Femur (tissue), 1 donor: Measurements from ENCODE around the gene EIF4H.
"Not testable (repeated sequence)": the region's sequence is repeated elsewhere in the genome, so short reads cannot be mapped to it uniquely, and the experiment has no call there.

ENCODE experiments used
- DNase-seq: peaks from one replicate; pipeline ENCODE4 v3.0.0-alpha.2; 2017

Gene EIF4H

DNA sequence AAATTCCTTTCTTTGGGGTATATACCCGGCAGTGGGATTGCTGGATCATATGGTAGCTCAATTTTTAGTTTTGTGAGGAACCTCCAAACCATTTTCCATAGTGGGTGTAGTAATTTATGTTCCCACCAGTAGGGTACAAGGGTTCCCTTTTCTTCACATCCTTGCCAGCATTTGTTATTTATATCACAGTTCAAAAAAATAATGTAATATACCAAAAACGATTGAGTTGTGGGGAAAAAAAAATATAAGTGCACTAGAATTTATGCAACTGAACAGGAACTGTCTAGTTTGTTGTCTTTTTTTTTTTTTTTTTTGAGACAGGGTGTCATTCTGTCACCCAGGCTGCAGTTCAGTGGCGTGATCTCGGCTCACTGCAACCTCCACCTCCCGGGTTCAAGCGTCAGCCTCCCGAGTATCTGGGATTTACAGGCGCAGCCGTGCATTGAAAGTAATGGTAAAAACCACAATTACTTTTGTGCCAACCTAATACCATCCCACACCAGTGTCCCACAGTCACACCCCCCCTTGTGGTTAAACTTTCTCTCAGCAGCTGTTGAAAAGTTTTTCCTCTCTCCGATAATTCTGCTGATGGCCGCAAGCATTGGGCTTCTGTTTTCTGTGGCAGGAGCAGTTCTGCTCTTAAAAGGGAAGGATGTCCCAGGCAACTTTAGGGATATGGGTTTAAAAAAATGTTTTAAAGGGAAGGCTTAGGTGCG lies 28.8 kb downstream of the EIF4H start:
- no peak for DNase-seq

DNA sequence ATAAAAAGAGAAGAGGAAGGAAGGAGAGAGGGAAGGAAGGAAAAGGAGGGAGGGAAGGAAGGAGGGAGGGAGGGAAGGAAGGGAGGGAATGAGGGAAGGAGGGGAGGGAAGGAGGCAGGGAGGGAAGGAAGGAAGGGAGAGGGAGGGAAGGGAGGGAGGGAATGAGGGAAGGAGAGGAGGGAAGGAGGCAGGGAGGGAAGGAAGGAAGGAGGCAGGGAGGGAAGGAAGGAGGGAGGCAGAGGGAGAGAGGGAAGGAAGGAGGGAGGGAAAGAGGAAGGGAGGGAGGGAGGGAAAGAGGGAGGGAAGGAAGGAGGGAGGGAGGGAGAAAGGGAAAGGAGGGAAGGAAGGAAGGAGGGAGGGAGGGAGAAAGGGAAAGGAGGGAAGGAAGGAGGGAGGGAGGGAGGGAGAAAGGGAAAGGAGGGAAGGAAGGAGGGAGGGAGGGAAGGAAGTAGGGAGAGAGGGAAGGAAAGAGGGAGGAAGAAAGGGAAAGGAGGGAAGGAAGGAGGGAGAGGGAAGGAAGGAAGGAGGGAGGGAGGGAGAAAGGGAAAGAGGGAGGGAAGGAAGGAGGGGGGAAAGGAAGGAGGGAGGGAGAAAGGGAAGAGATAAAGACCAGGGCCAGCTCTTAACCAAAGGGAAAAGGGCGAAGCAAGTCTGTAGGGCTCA lies 29.9 kb downstream of the EIF4H start:
- no peak for DNase-seq

DNA sequence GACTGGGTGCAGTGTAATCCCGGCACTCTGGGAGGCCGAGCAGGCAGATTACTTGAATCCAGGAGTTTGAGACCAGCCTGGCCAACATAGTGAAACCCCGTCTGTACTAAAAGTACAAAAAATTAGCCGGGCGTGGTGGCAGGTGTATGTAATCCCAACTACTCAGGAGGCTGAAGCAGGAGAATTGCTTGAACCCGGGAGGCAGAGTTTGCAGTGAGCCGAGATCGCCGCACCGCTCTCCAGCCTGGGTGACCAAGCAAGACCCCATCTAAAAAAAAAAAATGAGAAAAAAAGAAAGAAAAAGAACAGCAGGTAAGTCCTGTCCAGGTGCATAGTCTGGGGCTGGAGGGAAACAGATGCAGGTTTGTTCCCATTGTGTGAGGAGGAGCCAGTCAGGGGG lies 31.9 kb downstream of the EIF4H start:
- not testable (repeated sequence) for DNase-seq

DNA sequence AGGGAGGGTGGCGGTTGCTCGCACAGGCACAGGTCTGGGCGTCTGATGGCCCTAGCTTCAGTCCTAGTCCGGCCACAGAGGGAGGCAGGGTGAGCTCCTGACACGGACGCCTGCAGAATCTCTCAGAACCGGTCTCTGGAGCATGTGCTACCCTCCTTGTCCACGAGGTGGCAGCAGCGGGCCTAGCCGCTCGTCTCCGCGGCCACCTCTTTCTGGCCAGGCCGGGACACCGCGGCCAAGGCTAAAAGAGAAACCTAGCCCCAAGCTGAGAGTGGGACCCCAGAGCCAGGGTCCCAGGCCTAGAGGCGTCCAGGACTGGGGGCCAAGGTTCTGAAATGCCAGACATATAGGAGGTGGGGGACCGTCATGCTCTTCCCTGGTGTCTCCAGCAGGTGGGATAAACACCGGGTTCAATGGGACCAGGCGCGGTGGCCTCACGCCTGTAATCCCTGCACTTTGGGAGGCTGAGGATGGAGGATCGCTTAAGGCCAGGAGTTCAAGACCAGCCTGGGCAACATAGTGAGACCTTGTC lies 32.5 kb downstream of the EIF4H start:
- DNase-seq: peak; percentile 90

GRCh38 chr7:74207586-74207985 lies 33.4 kb downstream of the EIF4H start:
- DNase-seq: no peak

GRCh38 chr7:74208241-74208640 lies 34.1 kb downstream of the EIF4H start:
- DNase-seq: not testable (repeated sequence)

DNA sequence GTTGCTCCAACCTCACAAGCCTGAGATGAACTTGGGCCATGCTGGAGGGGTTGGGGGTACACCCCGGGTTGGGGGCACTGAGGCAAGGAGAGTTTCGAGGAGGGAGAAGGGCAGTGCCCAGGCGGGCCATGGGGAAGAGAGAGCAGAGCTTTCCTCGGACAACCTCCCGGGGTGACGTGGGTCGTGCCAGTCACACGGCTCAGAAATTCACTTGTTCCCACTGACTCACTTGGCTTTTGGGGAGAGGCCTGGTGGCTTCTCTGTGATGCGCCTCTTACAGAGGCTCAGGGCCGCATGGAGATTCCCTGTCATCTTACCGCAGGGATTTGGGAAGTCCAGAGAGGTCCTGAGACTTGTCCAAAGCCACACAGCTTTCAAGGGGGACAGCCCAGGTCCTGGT lies 38.5 kb downstream of the EIF4H start:
- no peak for DNase-seq

- DNase-seq: no peak
Measured at GRCh38 chr7:74214816-74215630, 40.9 kb downstream of the EIF4H start.

DNA sequence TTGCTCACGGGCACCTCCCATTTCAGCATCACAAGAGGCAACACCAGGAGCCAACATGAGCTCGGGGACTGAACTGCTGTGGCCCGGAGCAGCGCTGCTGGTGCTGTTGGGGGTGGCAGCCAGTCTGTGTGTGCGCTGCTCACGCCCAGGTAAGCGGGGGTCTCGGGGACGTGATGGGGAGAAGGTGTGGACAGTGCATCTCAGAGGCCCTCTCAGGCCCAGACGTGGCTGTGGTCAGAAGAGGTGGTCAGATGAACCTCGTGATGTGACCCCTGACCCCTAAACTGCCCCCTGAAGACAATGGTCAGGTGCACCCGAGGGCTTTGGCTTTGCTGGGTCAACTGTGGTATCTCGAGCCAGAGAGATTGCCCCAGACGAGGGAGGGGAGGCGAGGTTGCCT lies 41.8 kb downstream of the EIF4H start:
- DNase-seq: no peak

- DNase-seq: no peak
Measured at GRCh38 chr7:74216361-74216761, 42.2 kb downstream of the EIF4H start.

DNA sequence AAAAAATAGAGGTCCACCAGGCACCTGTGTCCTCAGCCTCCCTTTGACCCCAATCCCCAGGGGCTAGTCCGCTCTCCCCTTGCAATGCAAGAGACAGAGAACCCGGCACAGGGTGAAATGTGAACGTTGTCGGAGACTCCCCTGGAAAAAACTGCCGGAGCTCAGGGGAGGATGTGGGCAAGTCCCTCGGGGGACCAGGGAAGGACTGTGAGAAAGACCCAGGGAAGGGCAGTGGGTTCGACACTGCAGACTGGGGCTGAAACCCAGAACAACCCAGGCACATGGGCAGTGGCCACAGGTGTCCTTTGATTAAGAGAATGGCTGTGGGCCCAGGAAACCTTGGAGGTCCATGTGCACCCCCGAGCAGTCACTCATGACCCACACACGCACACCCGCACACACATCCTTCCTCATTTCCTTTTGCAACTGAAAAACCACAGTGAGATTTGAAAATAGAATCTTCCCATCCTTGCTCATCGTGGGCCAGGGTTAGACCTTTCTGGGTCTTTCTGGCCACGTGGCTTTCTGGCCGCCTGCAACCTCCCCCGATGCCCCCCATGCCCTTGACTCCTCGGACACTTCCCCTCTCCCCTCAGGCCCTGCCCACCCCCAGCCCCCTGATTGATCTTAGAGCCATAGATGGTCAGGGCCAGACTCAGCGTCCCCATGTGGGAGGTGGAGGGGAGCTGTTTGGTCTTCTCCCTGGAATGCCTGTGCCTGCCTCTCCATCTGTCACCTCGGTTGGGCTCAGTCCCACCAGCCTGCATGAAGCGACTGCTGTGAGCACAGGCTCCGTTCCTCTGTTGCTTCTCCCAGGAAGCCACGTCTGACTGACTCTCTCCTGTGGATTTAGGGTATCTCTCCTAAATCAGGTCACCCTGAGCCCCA lies 43.5 kb downstream of the EIF4H start:
- peak; percentile 55 for DNase-seq

DNA sequence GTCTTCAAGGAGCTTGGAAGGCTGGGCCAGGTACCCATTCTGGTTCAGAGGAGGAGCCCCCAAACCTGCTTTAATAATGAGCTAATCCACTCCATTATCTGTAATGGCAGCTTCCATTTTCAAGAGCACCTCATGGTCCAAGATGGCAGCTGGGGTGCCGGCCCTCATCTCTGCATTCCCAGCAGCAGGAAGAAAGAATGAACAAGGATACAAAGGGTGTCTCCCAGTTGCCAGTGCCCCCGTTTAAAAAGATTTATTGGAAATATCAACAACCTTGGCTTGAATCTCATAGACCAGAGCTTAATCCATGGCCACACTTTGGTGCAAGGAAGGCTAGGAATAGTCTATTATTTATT lies 44.2 kb downstream of the EIF4H start:
- DNase-seq: no peak

GRCh38 chr7:74219416-74219815 lies 45.3 kb downstream of the EIF4H start:
- DNase-seq: no peak

- DNase-seq: no peak
Measured at GRCh38 chr7:74220229-74220628, 46.1 kb downstream of the EIF4H start.

GRCh38 chr7:74221713-74222112 lies 47.6 kb downstream of the EIF4H start:
- DNase-seq: no peak

GRCh38 chr7:74222851-74223710 lies 48.9 kb downstream of the EIF4H start:
- DNase-seq: no peak

DNA sequence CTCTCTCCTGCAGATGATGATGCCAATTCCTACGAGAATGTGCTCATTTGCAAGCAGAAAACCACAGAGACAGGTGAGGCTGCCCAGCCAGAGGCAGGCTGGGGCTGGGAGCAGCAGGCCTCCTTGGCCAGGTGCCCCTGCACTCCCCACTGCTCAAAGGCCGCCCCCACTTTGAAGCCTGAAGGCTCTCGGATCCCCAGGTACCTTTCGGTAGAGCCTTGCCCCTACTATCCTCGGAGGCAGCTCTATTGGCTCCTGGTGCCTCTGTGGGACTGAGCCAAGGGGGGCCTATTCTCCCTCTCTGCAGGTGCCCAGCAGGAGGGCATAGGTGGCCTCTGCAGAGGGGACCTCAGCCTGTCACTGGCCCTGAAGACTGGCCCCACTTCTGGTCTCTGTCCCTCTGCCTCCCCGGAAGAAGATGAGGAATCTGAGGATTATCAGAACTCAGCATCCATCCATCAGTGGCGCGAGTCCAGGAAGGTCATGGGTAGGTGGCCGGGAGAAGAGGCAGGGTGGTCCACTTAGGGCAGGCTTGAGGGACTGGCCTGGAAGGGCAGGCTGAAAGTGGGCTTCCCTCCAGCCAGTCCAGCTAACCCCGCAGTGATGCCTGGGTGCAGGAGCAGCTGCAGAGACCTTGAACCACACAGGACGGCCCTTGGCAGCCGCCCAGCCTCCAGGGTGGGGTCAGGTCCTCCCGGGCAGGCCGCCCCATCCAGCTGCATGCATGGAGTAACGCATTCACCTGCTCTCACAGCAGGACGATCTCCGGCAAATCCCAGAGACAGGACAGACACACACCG lies 49.8 kb downstream of the EIF4H start:
- DNase-seq: no peak

- no peak for DNase-seq
Measured at GRCh38 chr7:74224511-74224832, 50.3 kb downstream of the EIF4H start.

GRCh38 chr7:74224907-74225306 lies 50.8 kb downstream of the EIF4H start:
- DNase-seq: not testable (repeated sequence)

DNA sequence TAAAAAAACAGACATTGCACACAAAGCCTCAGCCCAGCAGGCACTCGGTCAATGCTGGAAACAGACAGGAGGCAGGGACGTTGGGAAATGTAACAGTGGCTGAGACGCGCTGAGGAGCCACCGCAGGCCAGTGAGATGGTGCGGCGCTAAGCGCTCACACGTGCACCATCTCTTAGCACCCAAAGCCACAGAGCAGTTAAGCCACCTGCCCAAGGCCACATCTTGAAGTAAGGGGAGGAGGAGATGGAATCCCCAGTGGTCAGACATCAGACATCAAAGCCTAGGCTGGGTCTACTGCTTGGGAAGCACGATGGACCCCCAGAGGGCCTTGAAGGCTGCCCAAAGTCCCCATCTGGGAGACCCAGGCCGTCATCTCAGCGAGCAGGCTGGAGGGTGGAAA lies 51.2 kb downstream of the EIF4H start:
- no peak for DNase-seq

- no peak for DNase-seq
Measured at GRCh38 chr7:74226633-74227032, 52.5 kb downstream of the EIF4H start.
